ENCODE data around the gene AHI1. TPM values are rescaled to one million over a fixed set of nuclear protein-coding genes. Genes with fewer than 3 reads are reported as not detected.

AHI1 gene
- polyA plus RNA-seq, 1 donor (not counting 4 experiments of a cell fraction or from before 2014, with no cell fraction given): 7.0 TPM

DNA sequence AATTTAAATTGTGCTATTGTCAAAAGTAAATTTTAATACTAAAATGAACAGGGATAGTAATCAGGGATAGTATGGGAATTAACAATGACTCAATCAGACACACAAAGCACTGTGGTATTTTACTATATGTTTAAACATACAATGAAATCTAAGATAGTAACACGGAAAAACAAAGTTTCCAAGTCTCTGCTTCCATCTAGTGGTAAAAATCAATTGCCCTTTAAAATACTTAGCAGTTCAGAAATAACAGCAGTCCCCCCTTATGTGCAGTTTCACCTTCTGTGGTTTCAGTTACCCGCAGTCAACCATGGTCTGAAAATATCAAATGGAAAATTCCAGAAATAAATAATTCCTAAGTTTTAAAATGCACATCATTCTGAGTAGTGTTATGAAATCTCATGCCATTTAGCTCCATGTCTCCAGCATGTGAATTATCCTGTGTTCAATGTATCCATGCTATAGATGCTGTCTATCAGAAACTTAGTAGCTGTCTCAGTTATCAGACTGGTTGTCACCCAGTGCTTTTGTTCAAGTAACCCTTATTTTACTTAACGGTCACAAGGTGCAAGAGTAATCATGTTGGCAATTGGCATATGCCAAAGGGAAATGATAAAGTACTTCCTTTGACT lies 58.5 kb downstream of the AHI1 start:
- DNase-seq (ENCODE audit: low read depth, low spot score) (no peak), FAIRE-seq (no peak)
- no peak overlapping the region for H3K4me2 ChIP-seq (ENCODE audit: control insufficient read depth, extremely low read depth, insufficient read depth, low read depth, low read length)
- no peaks in the 10 kb centered on the region for H3K27me3 ChIP-seq (ENCODE audit: control insufficient read depth, extremely low read depth, insufficient read depth, low read length)
- H3K79me2 ChIP-seq (ENCODE audit: control insufficient read depth, insufficient read depth, low read length): no peaks in the 10 kb centered on the region
- no peak overlapping the region for H3K9ac ChIP-seq (ENCODE audit: control insufficient read depth, extremely low read depth, insufficient read depth, low read length)
- no peaks in the 10 kb centered on the region for H3K36me3 ChIP-seq (ENCODE audit: control insufficient read depth in 2 of 2, extremely low read depth in 1 of 2, insufficient read depth in 2 of 2, low read length in 2 of 2)
- dilution Hi-C loops (cut with MboI; ENCODE audit: extremely low pct_ligation_motif_present, low sequenced_read_pairs): no loop called here
- no peaks in the 10 kb centered on the region for H3K9me3 ChIP-seq (ENCODE audit: control insufficient read depth, low read depth, low read length)
- no peaks in the 10 kb centered on the region for H3K9me1 ChIP-seq (ENCODE audit: control insufficient read depth, extremely low read depth, insufficient read depth, low read length)
- H4K20me1 ChIP-seq (ENCODE audit: control insufficient read depth, extremely low read depth, insufficient read depth, low read length): no peaks in the 10 kb centered on the region
- H3K27ac ChIP-seq (ENCODE audit: control insufficient read depth, insufficient read depth, low read length): no peak overlapping the region
- no peak for TF ChIP-seq EZH2 (IDR thresholded peaks at IDR 0.05; ENCODE audit: low read length)
- TF ChIP-seq, protein P1, sequence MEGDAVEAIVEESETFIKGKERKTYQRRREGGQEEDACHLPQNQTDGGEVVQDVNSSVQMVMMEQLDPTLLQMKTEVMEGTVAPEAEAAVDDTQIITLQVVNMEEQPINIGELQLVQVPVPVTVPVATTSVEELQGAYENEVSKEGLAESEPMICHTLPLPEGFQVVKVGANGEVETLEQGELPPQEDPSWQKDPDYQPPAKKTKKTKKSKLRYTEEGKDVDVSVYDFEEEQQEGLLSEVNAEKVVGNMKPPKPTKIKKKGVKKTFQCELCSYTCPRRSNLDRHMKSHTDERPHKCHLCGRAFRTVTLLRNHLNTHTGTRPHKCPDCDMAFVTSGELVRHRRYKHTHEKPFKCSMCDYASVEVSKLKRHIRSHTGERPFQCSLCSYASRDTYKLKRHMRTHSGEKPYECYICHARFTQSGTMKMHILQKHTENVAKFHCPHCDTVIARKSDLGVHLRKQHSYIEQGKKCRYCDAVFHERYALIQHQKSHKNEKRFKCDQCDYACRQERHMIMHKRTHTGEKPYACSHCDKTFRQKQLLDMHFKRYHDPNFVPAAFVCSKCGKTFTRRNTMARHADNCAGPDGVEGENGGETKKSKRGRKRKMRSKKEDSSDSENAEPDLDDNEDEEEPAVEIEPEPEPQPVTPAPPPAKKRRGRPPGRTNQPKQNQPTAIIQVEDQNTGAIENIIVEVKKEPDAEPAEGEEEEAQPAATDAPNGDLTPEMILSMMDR (optimal IDR thresholded peaks at IDR 0.05 in 1 of 3, IDR thresholded peaks at IDR 0.05 in 1 of 3, conservative IDR thresholded peaks at IDR 0.05 in 1 of 3; ENCODE audit: extremely low read depth in 1 of 3, insufficient read depth in 2 of 3, low read length in 3 of 3): peak in 2 of 3 experiments; percentile 27 to 39
- H3K4me3 ChIP-seq (ENCODE audit: control insufficient read depth in 2 of 3, extremely low read depth in 1 of 3, insufficient read depth in 2 of 3, low read depth in 1 of 3, low read length in 3 of 3): no peak overlapping the region
- H2AFZ ChIP-seq (ENCODE audit: control insufficient read depth, low read length): no peak overlapping the region
- H3K4me1 ChIP-seq (ENCODE audit: control insufficient read depth, extremely low read depth, insufficient read depth, low read length): no peaks in the 10 kb centered on the region

GRCh38 chr6:135434991-135435390 lies 62.5 kb downstream of the AHI1 start:
- Histone ChIP-seq H3K9me1 (ENCODE audit: control insufficient read depth, extremely low read depth, insufficient read depth, low read length) (no peaks in the 10 kb centered on the region), H4K20me1 (ENCODE audit: control insufficient read depth, extremely low read depth, insufficient read depth, low read length) (no peaks in the 10 kb centered on the region), H3K9me3 (ENCODE audit: control insufficient read depth, low read depth, low read length) (no peaks in the 10 kb centered on the region), H2AFZ (ENCODE audit: control insufficient read depth, low read length) (no peak overlapping the region), H3K4me3 (ENCODE audit: control insufficient read depth in 2 of 3, extremely low read depth in 1 of 3, insufficient read depth in 2 of 3, low read depth in 1 of 3, low read length in 3 of 3) (no peak overlapping the region), H3K36me3 (ENCODE audit: control insufficient read depth in 2 of 2, extremely low read depth in 1 of 2, insufficient read depth in 2 of 2, low read length in 2 of 2) (no peaks in the 10 kb centered on the region), H3K27ac (ENCODE audit: control insufficient read depth, insufficient read depth, low read length) (no peak overlapping the region), H3K4me1 (ENCODE audit: control insufficient read depth, extremely low read depth, insufficient read depth, low read length) (no peaks in the 10 kb centered on the region), H3K27me3 (ENCODE audit: control insufficient read depth, extremely low read depth, insufficient read depth, low read length) (no peaks in the 10 kb centered on the region), H3K4me2 (ENCODE audit: control insufficient read depth, extremely low read depth, insufficient read depth, low read depth, low read length) (no peak overlapping the region), H3K9ac (ENCODE audit: control insufficient read depth, extremely low read depth, insufficient read depth, low read length) (no peak overlapping the region), H3K79me2 (ENCODE audit: control insufficient read depth, insufficient read depth, low read length) (no peaks in the 10 kb centered on the region)
- DNase-seq (ENCODE audit: low read depth, low spot score) (no peak), FAIRE-seq (no peak)
- dilution Hi-C loops (cut with MboI; ENCODE audit: extremely low pct_ligation_motif_present, low sequenced_read_pairs): no loop called here
- TF ChIP-seq, protein P1 (optimal IDR thresholded peaks at IDR 0.05 in 1 of 3, IDR thresholded peaks at IDR 0.05 in 1 of 3, conservative IDR thresholded peaks at IDR 0.05 in 1 of 3; ENCODE audit: extremely low read depth in 1 of 3, insufficient read depth in 2 of 3, low read length in 3 of 3): no peak
- no peak for TF ChIP-seq EZH2 (IDR thresholded peaks at IDR 0.05; ENCODE audit: low read length)

Data from keratinocyte (primary cell).